Spleen (tissue), 11 donors: Measurements from ENCODE around the gene NKIRAS1. TPM values are rescaled to one million over a fixed set of nuclear protein-coding genes. Genes with fewer than 3 reads are reported as not detected.

Experiments
- DNase-seq: peaks from one replicate; pipeline ENCODE4 v3.0.0-alpha.2; 2020
- H3K27ac ChIP-seq, 8 donors: fragments of 200-600 bp; sonication (generic) in 7 of 8; 1 replicate in 4 of 8; 2 replicates in 4 of 8; pipeline versions ENCODE4 v1.5.0 to v1.8.0; 2016 to 2021; ENCODE audit warnings: inconsistent platforms in 4 of 8, mild to moderate bottlenecking in 4 of 8, moderate library complexity in 1 of 8
- H3K27me3 ChIP-seq, 7 donors: fragments of 200-600 bp; sonication (generic) in 6 of 7; replicated peaks in 1 of 7; 1 replicate in 4 of 7; 2 replicates in 3 of 7; pipeline versions ENCODE4 v1.5.0 to v1.8.0; 2016 to 2021; ENCODE audit warnings: inconsistent platforms in 3 of 7, mild to moderate bottlenecking in 1 of 7
- H3K36me3 ChIP-seq, 6 donors: fragments of 200-600 bp; sonication (generic) in 5 of 6; 1 replicate in 4 of 6; 2 replicates in 2 of 6; pipeline versions ENCODE4 v1.5.0 to v1.8.0; 2016 to 2021; ENCODE audit warnings: inconsistent platforms in 2 of 6
- H3K4me1 ChIP-seq, 6 donors: fragments of 200-600 bp; sonication (generic) in 5 of 6; 1 replicate in 3 of 6; 2 replicates in 3 of 6; pipeline versions ENCODE4 v1.5.0 to v1.8.0; 2016 to 2021; ENCODE audit warnings: inconsistent platforms in 3 of 6
- H3K4me3 ChIP-seq, 8 donors: fragments of 200-600 bp; sonication (generic) in 7 of 8; 1 replicate in 4 of 8; 2 replicates in 4 of 8; pipeline versions ENCODE4 v1.5.0 to v1.8.0; 2016 to 2021; ENCODE audit warnings: inconsistent platforms in 4 of 8, mild to moderate bottlenecking in 4 of 8, moderate library complexity in 2 of 8
- H3K9me3 ChIP-seq, 8 donors: fragments of 200-600 bp; sonication (generic) in 7 of 8; 1 replicate in 4 of 8; 2 replicates in 4 of 8; pipeline versions ENCODE4 v1.5.0 to v1.8.0; 2016 to 2021; ENCODE audit warnings: inconsistent platforms in 4 of 8
- CTCF ChIP-seq, 11 experiments: fragments of 200-600 bp in 7 of 11; fragments of 450-650 bp in 4 of 11; sonication (generic) in 4 of 11; IDR thresholded peaks in 8 of 11; conservative IDR thresholded peaks in 3 of 11; 1 replicate in 7 of 11; 2 replicates in 4 of 11; pipeline versions ENCODE4 v1.4.0 to v1.8.0; 2016 to 2021; ENCODE audit warnings: antibody characterized with exemption in 11 of 11, inconsistent platforms in 4 of 11, mild to moderate bottlenecking in 1 of 11
- POLR2A ChIP-seq, 3 donors: fragments of 450-650 bp; IDR thresholded peaks; one replicate each; pipeline ENCODE4 v1.5.1; 2017; ENCODE audit warnings: antibody characterized with exemption in 3 of 3, mild to moderate bottlenecking in 1 of 3
- POLR2AphosphoS5 ChIP-seq, 3 donors: sonication (generic); formaldehyde crosslinking; IDR thresholded peaks; one replicate each; pipeline ENCODE4 v1.5.1; 2017; ENCODE audit warnings: antibody characterized with exemption in 3 of 3
- WGBS, 5 donors: extraction: QIAGEN DNeasy Blood & Tissue Kit in 3 of 5; methylation state at CpG; one replicate each; pipeline versions ENCODE4 v1.1.5 to v1.1.7; 2013 to 2018; 5-methylcytosine and 5-hydroxymethylcytosine counted together
- intact Hi-C: fragments of 100-400 bp; cut with DNase I; formaldehyde crosslinking; loops from one replicate; pipeline ENCODE4 v1.15.0; 2023; ENCODE audit warnings: low total_unique reads
- polyA plus RNA-seq, 3 donors: library from polyadenylated mRNA; stranded (reverse); fragments of 200-250 nt; gene quantifications; one replicate each; pipeline ENCODE4 v1.2.1, GENCODE V29; 2013
- total RNA-seq, 7 donors: library from RNA; depleted of rRNA in 3 of 7; stranded (reverse); fragments of >200 nt in 3 of 7; fragmentation: NEBNext Ultra II Directional in 4 of 7; extraction: Animal tissue kit (Norgen Biotek cat#: 25700) in 4 of 7; gene quantifications; one replicate each; pipeline versions ENCODE4 v1.1.0 to v1.2.1, GENCODE V29; 2016 to 2021
- donor health status: healthy with polysubstance abuse.
- donor health status: DM: no; HTN: no; CAD: no; lungs with moderate emphysema.
- donor health status: DM: no; HTN: no; CAD: no.
- donor health status: Bipolar disorder and iron deficiency.
- donor health status: healthy.
- donor health status: DM: no; HTN: no; CAD: no.
- donor health status: DM: yes; HTN: yes; CAD: no.

NKIRAS1 gene
- total and polyA plus RNA-seq, 10 donors, result 3.5 to 14.2 (median 8.9) TPM

GRCh38 chr3:23950293-23950692 is 33.5 kb upstream of the NKIRAS1 start:
- DNase-seq, result no peak
- Histone ChIP-seq H3K27me3 (no peaks in the 10 kb centered on the region), H3K4me3 (peak overlapping the region in 2 of 8 donors; percentile 3 to 9), H3K36me3 (peaks cover 0 to 9% (median 0%) of the 10 kb centered on the region in 6 donors), H3K4me1 (peaks cover 26 to 92% (median 78%) of the 10 kb centered on the region in 6 donors), H3K27ac (peak overlapping the region in 7 of 8 donors; percentile 7 to 66 (median 37)), H3K9me3 (no peaks in the 10 kb centered on the region)
- intact Hi-C loops, result no loop called here
- no peak for TF ChIP-seq POLR2AphosphoS5 (IDR thresholded peaks at IDR 0.05)
- TF ChIP-seq CTCF (IDR thresholded peaks at IDR 0.05 in 8 of 11, conservative IDR thresholded peaks at IDR 0.05 in 3 of 11), result no peak
- no peak for TF ChIP-seq POLR2A (IDR thresholded peaks at IDR 0.05)

- Histone ChIP-seq H3K4me3 (peak overlapping the region in 1 of 8 donors; percentile 9), H3K9me3 (no peaks in the 10 kb centered on the region), H3K4me1 (peaks cover 26 to 88% (median 78%) of the 10 kb centered on the region in 6 donors), H3K27ac (peak overlapping the region; percentile 7 to 66 (median 30)), H3K27me3 (no peaks in the 10 kb centered on the region), H3K36me3 (peaks cover 0 to 4% (median 0%) of the 10 kb centered on the region in 6 donors)
- intact Hi-C loops, result no loop called here
- TF ChIP-seq POLR2A (IDR thresholded peaks at IDR 0.05), result no peak
- DNase-seq, result no peak
These were observed 33.0 kb upstream of the NKIRAS1 start for GRCh38 chr3:23949784-23950183.

- intact Hi-C loops, result no loop called here
- WGBS, 5 donors, result 91 to 97% (median 94%) methylated on average over 2 of the region's 2 CpGs
- H3K9me3 ChIP-seq, result no peaks in the 10 kb centered on the region
- TF ChIP-seq POLR2A (IDR thresholded peaks at IDR 0.05), result no peak
- H3K27me3 ChIP-seq, result no peaks in the 10 kb centered on the region
- no peak overlapping the region for H3K4me3 ChIP-seq
- peaks cover 26 to 88% (median 78%) of the 10 kb centered on the region in 6 donors for H3K4me1 ChIP-seq
- no peaks in the 10 kb centered on the region for H3K36me3 ChIP-seq
- no peak for DNase-seq
- H3K27ac ChIP-seq, result no peak overlapping the region
These were observed 32.0 kb upstream of the NKIRAS1 start for GRCh38 chr3:23948761-23949160.

GRCh38 chr3:23945913-23946687 is 29.3 kb upstream of the NKIRAS1 start:
- TF ChIP-seq CTCF (IDR thresholded peaks at IDR 0.05 in 8 of 11, conservative IDR thresholded peaks at IDR 0.05 in 3 of 11), result peak in 4 of 11 experiments; percentile 10 to 41 (median 24)
- peak; percentile 75 to 88 (median 86) for TF ChIP-seq POLR2AphosphoS5 (IDR thresholded peaks at IDR 0.05)
- no peak for TF ChIP-seq POLR2A (IDR thresholded peaks at IDR 0.05)
- Histone ChIP-seq H3K36me3 (no peaks in the 10 kb centered on the region), H3K4me3 (peak overlapping the region; percentile 68 to 93 (median 82)), H3K27me3 (no peaks in the 10 kb centered on the region), H3K9me3 (no peaks in the 10 kb centered on the region), H3K4me1 (peaks cover 18 to 61% (median 53%) of the 10 kb centered on the region in 6 donors), H3K27ac (peak overlapping the region; percentile 84 to 99 (median 96))
- intact Hi-C loops, result loop anchor here (2.0 kb wide), 1 partner anchor 27 kb away; no protein-coding TSS in a partner anchor
- DNase-seq, result peak; percentile 99
- 0 to 1% (median 0%) methylated on average over 38 to 87 of the region's 87 CpGs for WGBS, 5 donors

- Histone ChIP-seq H3K4me1 (peaks cover 15 to 56% (median 48%) of the 10 kb centered on the region in 6 donors), H3K27ac (peak overlapping the region; percentile 79 to 99 (median 96)), H3K27me3 (no peaks in the 10 kb centered on the region), H3K4me3 (peak overlapping the region; percentile 59 to 93 (median 79)), H3K36me3 (no peaks in the 10 kb centered on the region), H3K9me3 (no peaks in the 10 kb centered on the region)
- DNase-seq, result no peak
- intact Hi-C loops, result loop anchor here (2.0 kb wide), 1 partner anchor 27 kb away; no protein-coding TSS in a partner anchor
- 0% methylated on average over 16 to 39 of the region's 39 CpGs; no CpG with 5 or more reads in 2 of the 5 donors for WGBS, 5 donors
- TF ChIP-seq CTCF (IDR thresholded peaks at IDR 0.05 in 8 of 11, conservative IDR thresholded peaks at IDR 0.05 in 3 of 11) (no peak), POLR2AphosphoS5 (IDR thresholded peaks at IDR 0.05) (no peak), POLR2A (IDR thresholded peaks at IDR 0.05) (no peak)
These were observed 28.8 kb upstream of the NKIRAS1 start for GRCh38 chr3:23945663-23945912.
